Measurements from ENCODE around the gene UBE2E1.

- TF ChIP-seq POLR2A (IDR thresholded peaks at IDR 0.05; ENCODE audit: low read length) (no peak), GATA1 (IDR thresholded peaks at IDR 0.05; ENCODE audit: low read depth, low read length) (no peak)
These were observed 83.6 kb downstream of the UBE2E1 start for GRCh38 chr3:23889386-23889785.
